Measurements from ENCODE around the gene KCND3. TPM values are rescaled to one million over a fixed set of nuclear protein-coding genes. Genes with fewer than 3 reads are reported as not detected.

The KCND3 gene
- total RNA-seq, 4 donors from 2014 or later = 4.8 to 11.1 (median 5.7) TPM

DNA sequence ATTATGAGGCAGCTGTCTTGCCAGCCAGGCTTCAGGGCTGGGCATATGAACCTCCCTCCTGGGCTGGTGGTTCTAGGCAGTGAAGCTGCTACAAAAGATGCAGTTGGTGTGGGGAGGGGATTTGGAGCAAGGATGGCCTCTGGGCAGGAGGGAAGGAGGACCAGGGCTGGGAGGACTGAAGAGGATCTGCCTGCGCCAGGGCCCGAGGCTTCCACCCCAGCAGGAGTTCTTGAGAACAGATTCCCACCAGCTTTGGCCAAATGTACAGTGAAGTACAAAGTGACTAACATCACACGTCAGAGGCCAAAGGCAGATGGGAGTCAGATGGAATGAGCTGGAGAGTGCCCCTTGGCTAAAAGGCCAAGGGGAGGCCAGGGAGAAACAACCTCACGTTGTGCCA is 171.4 kb downstream of the KCND3 start:
- TF ChIP-seq CTCF (IDR thresholded peaks at IDR 0.05; ENCODE audit: low read depth) = no peak

DNA sequence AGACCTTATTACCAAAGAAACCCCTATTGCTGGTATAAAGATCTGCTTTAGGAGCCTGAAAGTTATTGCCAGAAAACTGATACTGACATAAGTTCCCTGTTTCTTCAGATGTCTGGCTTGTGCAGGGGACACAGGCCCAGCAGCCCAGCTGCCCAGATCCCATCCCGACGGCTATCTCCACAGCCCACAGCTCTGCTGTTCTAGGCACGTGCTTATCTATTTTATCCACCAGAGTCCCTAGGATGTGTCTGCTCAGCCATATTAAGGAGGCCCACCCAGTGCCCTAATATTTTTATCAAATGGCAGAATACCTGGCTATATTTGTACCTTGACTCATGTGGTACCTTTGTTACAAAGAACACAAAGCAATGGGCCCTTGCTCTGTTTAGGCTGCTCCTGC is 174.8 kb downstream of the KCND3 start:
- no peak for TF ChIP-seq CTCF (IDR thresholded peaks at IDR 0.05; ENCODE audit: low read depth)

DNA sequence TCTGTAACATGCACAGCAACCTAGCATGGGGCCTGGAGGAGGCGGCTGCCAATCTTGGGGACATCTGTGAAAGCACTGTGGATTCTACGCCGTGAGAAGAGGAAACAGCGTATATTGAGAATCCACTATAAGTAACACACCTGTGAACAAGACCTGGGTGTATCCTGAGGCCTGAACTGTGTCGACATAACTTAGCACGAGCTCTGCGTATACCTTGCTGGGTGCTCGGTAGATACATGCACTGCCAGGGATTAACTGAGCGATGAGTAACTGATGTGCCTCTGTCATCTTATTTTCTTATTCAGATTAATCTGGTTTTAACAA is 175.2 kb downstream of the KCND3 start:
- no peak for TF ChIP-seq CTCF (IDR thresholded peaks at IDR 0.05; ENCODE audit: low read depth)

DNA sequence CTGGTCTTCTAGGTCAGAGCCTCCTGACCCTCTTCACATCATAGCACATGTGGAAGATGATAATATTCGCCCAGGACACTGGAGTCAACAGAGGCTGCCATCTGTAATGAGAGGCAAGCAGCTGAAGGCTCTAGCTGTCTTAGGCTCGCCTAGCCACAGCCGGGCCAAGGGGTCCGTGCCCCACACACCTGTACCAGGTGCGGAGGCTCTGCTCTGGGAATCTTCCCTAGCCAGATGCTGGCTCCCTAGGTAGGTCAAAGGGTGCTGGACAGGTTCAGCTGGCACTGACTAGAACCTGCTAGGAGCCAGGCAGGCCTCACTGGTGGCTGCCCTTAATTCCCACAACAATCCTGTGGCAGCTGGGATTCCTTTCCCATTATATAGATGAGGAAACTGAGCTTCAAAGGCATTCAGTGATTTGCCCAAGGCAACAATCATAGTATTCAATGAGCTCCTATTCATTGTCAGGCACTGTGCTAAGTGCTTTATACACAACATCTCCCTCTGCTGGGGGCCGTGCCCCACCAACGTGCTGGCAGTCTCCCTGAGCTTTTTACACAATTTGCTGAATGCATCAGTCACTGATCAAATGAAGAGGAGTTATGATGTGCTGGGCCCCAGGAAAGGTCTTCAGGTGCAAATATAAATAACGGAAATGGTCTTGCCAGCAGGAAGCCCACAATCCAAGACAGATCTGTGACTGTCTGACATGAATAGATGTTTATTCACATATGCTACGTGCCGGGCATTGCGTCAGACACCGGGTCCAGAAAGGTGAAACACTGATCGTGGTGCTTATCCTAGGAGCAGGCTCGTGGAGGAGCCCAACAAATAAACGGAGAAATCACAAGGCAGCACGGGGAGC is 175.8 kb downstream of the KCND3 start:
- TF ChIP-seq CTCF (IDR thresholded peaks at IDR 0.05; ENCODE audit: low read depth) = no peak

- no peak for TF ChIP-seq CTCF (IDR thresholded peaks at IDR 0.05; ENCODE audit: low read depth)
Observed at GRCh38 chr1:111812306-111812705, 177.2 kb downstream of the KCND3 start.

- TF ChIP-seq CTCF (IDR thresholded peaks at IDR 0.05; ENCODE audit: low read depth) = no peak
Observed at GRCh38 chr1:111811891-111812290, 177.6 kb downstream of the KCND3 start.

- no peak for TF ChIP-seq CTCF (IDR thresholded peaks at IDR 0.05; ENCODE audit: low read depth)
Observed at GRCh38 chr1:111805251-111805650, 184.2 kb downstream of the KCND3 start.
